NCI-H345 (cell line): ENCODE results near the gene ARHGAP4.

ENCODE experiments used
- DNase-seq: peaks from one replicate; lab custom pipeline; 2025; lab: John Stamatoyannopoulos, UW

The ARHGAP4 gene

GRCh38 chrX:153882086-153882498 is 44.0 kb downstream of the ARHGAP4 start:
- DNase-seq: no peak

- DNase-seq: no peak
Measured at GRCh38 chrX:153881281-153881680, 44.8 kb downstream of the ARHGAP4 start.

GRCh38 chrX:153880440-153880815 is 45.6 kb downstream of the ARHGAP4 start:
- no peak for DNase-seq

GRCh38 chrX:153879741-153880439 is 46.2 kb downstream of the ARHGAP4 start:
- no peak for DNase-seq

GRCh38 chrX:153878969-153879653 is 47.0 kb downstream of the ARHGAP4 start:
- DNase-seq: peak; percentile 68

GRCh38 chrX:153878345-153878744 is 47.7 kb downstream of the ARHGAP4 start:
- no peak for DNase-seq

- DNase-seq: no peak
Measured at GRCh38 chrX:153877571-153878261, 48.3 kb downstream of the ARHGAP4 start.

GRCh38 chrX:153876112-153876491 is 50.0 kb downstream of the ARHGAP4 start:
- no peak for DNase-seq

GRCh38 chrX:153875391-153876111 is 50.5 kb downstream of the ARHGAP4 start:
- no peak for DNase-seq

GRCh38 chrX:153874366-153875125 is 51.5 kb downstream of the ARHGAP4 start:
- no peak for DNase-seq

- no peak for DNase-seq
Measured at GRCh38 chrX:153874085-153874365, 52.0 kb downstream of the ARHGAP4 start.

GRCh38 chrX:153873282-153874084 is 52.6 kb downstream of the ARHGAP4 start:
- no peak for DNase-seq

- no peak for DNase-seq
Measured at GRCh38 chrX:153871946-153872878, 53.9 kb downstream of the ARHGAP4 start.

GRCh38 chrX:153871451-153871850 is 54.6 kb downstream of the ARHGAP4 start:
- DNase-seq: no peak

GRCh38 chrX:153870791-153871360 is 55.2 kb downstream of the ARHGAP4 start:
- no peak for DNase-seq

GRCh38 chrX:153870288-153870690 is 55.8 kb downstream of the ARHGAP4 start:
- no peak for DNase-seq

GRCh38 chrX:153869473-153870287 is 56.4 kb downstream of the ARHGAP4 start:
- DNase-seq: no peak

- no peak for DNase-seq
Measured at GRCh38 chrX:153868576-153869472, 57.2 kb downstream of the ARHGAP4 start.
